T-helper 22 cell (primary cell): ENCODE measurements around the gene TM9SF4.

Experiments
- DNase-seq: peaks from one replicate; pipeline ENCODE4 v3.0.0-alpha.2; 2020; ENCODE audit warnings: low read depth

Gene TM9SF4, protein sequence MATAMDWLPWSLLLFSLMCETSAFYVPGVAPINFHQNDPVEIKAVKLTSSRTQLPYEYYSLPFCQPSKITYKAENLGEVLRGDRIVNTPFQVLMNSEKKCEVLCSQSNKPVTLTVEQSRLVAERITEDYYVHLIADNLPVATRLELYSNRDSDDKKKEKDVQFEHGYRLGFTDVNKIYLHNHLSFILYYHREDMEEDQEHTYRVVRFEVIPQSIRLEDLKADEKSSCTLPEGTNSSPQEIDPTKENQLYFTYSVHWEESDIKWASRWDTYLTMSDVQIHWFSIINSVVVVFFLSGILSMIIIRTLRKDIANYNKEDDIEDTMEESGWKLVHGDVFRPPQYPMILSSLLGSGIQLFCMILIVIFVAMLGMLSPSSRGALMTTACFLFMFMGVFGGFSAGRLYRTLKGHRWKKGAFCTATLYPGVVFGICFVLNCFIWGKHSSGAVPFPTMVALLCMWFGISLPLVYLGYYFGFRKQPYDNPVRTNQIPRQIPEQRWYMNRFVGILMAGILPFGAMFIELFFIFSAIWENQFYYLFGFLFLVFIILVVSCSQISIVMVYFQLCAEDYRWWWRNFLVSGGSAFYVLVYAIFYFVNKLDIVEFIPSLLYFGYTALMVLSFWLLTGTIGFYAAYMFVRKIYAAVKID

DNA sequence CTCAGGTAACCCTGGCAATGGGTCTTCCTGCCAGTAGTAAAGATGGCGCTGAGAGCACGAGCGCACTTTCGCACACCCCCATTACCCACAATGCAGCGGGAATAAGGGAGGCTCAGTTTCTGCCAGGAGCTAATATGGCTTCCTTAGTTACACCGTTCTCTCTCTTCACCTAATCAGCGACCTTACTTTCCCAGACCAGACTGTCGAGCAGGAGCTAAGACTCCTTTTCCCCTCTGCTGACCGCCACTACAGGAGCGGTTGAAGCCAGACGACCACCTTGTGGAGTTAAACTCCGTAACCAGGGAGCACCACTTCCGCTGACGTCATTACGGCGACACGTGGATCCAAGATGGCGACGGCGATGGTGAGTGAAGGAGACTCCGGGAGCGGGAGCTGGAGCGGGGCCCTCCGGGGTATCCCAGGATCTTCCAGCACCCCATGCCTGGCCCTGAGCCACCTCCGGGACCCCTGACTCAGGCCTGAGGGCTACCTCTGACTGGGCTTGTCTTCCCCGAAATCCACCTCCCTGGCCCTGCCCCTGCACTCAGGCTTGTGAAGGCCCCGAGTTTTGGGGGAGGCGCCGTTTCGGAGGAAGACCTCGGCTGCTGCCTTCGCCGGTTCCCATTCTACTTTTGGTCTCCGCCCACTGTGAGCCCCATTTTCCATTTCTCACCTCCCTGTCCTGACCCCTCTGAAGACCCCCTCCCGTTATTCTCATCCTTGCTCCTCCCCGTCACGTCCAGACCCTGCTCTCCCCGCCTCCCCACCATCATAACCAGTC, at the start of gene TM9SF4:
TSS of gene TM9SF4 (plus strand) at position 323 of the 781 bp plus-strand sequence. CDS start at position 350, 27 bp downstream.
- peak; percentile 78 for DNase-seq

DNA sequence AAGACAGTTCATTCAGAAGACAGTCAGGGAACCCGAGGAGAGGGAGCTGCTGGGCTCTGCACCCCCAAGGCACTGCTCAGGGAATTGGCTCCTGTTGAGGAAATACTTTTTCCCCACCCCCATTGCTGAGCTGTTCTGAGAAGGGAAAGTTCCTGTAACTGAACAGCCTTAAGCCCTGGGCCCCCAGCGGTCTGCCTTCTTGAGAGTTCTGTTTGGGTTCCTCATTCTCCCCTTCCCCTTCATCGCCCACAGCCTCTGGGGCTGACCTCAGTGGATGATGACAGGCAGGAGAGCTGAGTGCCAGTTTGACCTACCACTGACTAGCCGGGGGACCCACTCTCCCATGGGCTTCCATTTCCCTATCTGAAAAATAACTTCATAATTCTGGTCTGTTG, 46.7 kb upstream of the TM9SF4 start:
- no peak for DNase-seq

DNA sequence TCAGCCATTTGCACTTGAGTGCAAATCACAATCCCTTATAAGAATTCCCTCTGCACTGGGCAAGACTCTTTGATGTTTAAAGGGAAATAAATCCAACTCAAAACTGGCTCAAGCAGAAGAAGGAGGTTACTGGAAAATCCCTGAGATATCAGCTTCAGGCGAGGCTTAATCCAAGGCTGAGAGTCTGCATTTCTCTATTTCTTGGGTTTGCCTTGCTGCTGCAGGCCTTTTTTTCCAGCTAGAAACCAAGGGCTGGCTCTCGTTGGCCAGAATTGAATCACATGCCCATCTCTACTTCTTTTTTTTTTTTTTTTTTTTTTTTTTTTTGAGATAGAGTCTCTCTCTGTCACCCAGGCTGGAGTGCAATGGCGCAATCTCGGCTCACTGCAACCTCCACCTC, 45.8 kb upstream of the TM9SF4 start:
- no peak for DNase-seq

DNA sequence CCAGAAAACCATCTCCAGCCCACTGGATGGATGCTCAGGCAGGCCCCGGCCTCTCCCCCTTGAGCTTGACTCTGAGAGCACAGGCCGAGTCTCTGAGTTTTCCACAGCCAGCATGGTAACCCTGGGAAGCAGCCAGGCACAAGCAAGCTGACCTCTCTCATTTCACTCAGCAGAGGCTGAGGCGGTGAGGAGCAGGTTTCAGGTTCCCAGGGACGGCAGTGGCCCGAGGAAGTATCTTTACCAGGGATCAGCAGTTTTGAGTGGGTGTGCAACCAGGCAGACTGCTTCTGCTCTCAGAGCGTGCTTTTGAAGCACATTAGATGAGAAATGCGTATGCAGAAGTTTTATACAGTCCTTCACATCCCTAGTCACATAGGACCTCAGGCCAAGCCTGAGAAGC, 44.8 kb upstream of the TM9SF4 start:
- no peak for DNase-seq

DNA sequence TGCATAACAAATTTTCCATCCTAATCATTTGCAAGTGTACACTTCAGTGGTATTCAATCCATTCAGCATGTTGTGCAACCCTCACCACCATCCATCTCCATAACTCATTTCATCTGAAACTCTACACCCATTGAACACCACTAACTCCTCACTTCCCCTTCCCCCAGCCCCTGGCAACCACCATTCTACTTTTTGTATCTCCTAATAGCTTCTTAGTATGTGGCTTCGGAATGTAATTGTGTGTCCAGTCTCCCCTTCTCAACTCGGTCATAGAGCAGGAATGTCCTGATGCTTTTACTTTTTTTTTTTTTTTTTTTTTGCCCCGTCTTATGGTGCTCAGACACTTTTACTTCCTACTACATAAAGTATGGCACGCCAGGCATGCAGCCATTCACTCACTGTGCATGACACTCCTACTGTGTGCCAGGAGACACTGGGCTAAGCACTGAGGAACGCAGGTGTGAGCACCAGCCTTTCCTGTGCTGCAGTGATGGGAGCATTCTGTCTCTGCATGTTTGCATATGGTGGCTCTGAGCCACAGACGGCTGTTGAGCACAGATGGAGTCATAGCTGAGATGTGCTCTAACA, 42.2 kb upstream of the TM9SF4 start:
- DNase-seq, result no peak

DNA sequence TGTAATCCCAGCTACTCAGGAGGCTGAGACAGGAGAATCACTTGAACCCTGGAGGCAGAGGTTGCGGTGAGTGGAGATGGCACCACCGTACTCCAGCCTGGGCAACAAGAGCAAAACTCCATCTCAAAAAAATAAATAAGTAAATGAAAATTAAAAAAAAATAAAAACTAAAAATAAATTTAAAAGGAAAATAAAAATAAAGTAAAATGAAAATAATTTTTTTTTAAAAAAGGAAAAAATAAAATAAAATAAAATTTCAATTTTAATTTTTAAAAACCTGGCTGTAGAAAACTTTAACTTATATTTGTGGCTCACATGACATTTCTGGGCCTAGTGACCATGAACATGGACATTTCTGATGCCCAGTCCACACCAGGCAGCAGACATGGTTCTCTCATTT, 41.3 kb upstream of the TM9SF4 start:
- no peak for DNase-seq

DNA sequence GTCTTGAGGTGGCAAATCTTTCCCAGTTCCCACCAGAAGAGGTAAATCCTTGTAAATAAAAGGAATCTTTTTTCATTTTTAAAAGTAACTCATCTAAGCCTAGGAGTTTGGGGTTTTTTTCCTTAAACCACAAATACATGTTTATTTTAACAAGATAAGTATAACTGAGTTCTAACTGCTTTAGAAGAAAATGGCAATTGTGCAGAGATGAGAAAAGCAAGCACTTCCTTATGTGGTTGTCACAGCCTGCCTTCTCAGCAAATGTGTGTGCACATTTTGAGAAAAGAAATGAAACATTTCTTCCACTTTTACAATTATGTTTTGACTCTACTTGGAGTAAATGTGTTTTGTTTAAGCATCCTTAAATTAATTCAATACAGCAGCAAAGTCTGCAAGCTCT, 39.8 kb upstream of the TM9SF4 start:
- DNase-seq, result no peak

DNA sequence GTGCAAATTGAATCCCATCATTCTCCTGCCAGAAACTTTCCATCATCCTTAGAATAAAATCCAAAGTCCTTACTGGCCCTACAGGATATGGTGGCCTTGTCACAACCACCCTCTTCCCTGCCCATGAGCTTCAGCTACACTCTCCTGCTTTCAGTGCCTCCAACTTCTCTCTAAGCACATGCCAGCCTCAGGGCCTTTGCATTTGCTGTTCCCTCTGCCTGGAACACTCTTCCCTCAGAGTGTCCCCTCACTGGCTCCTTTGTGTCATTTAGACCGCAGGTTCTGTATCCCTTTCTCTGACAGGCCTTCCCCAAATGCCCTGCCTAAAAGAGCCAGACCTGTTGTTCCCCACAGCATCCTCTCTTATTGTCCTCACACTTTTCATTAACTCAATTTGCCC, 39.2 kb upstream of the TM9SF4 start:
- no peak for DNase-seq

DNA sequence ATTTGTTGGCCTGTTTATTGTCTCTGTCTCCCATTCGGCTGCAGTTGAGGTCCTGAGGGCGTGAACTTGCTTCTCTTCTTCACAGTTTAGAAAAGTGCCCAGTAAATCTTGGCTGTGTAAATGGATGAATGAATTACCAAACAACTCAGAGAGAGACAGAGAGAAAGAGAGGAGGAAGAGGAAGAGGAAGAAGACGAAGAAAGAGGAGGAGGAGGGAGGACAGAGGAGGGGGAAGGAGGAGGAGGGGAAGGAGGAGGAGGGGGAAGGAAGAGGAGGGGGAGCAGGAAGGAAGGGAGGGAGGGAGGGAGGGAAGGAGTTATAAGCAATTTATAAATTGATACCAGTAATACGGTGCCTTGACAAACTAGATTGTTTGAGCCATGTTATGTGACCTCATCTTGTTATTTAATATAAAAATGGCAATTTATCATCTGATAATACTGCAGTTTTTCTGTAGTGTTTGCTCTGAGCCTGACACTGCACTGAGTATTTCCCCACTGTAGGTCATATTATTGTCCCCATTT, 38.8 kb upstream of the TM9SF4 start:
- no peak for DNase-seq

DNA sequence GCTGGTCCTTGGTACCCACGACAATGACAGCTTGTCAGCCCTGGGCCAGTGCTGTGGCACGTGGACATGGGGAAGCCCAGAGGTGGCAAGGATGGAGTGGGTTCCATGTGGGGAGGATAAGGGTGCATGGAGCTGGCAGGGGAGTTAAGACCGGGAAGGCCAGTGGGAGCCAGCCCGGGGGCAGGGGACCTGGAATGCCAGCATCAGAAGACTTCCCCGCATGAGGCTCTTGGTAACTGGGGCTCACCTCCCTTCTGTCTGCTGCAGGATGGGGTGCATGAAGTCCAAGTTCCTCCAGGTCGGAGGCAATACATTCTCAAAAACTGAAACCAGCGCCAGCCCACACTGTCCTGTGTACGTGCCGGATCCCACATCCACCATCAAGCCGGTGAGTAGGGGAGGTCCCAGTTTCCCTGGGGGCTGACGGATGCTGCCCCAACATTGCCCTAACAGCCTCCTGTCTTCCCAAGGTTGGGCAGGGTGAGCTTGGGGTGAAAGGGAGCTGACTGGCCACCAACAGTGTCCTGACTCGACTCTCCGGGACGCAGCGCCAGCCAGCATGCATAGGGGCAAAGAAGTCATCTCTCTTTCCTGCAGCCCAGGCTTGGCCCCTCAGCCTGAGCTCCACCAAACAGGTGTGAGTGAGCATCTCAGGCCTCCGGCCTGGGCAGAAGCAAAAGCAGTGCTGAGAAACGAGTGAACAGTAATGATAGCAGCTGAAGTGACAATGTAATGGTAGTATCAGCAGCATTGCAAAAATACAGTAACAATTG, 37.9 kb upstream of the TM9SF4 start:
- DNase-seq, result no peak

DNA sequence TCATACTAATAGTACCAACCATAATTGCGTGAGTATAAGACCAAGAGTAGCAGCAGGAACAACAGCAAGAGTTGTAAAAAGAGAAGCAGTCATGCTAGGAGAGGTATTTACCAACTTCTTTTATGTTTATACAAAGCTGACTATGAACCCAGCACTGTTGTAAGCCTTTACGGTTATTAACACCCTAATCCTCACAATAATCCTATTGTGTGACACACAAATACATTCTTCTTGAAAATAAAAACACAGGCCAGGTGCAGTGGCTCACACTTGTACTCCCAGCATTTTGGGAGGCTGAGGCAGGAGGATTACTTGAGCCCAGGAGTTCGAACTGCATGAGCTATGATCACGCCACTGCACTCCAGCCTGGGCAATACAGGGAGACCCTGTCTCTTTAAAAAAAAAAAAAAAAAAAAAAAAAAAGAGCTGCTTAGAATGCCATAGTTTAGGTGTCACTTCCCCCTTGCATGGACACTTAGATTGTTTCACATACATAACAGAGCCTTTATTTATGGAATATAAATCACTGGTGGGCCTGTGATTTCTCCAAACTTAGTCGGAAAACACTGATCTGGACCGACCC, 37.3 kb upstream of the TM9SF4 start:
- no peak for DNase-seq

DNA sequence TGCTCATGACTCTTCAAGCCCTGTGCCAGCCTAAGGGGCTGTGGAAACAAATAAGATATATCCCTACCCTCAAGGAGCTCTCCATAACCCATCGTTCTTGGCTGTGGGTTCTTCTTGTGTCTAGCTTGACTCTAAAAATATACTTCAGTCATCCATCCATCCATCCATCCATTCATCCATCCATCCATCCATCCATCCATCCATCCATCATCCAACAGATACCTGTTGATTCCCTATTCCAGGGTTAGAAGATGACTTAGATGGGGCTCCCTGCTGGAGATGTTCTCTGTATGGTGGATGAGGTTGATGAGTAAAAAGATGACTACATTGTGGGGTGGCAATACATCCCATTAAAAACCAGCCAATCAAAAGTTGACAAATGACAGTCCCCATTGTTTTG, 34.0 kb upstream of the TM9SF4 start:
- DNase-seq, result no peak

DNA sequence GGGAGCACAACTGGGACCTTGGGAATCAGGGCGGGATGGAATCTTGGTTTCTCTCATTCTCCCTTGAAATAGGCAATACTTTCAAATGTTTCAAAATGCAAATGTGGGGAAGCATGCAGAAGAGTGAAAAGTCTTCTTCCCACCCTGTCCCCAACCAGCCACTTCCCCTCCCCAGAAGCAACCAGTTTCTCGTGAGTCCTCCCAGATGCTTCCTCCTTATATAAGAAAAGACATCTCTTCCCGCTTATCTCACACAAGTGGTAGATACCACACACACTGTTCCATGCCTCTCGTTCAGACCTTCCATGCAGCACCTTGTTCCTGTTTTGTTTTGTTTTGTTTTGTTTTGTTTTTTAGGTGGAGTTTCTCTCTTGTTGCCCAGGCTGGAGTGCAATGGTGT, 32.3 kb upstream of the TM9SF4 start:
- DNase-seq, result no peak

DNA sequence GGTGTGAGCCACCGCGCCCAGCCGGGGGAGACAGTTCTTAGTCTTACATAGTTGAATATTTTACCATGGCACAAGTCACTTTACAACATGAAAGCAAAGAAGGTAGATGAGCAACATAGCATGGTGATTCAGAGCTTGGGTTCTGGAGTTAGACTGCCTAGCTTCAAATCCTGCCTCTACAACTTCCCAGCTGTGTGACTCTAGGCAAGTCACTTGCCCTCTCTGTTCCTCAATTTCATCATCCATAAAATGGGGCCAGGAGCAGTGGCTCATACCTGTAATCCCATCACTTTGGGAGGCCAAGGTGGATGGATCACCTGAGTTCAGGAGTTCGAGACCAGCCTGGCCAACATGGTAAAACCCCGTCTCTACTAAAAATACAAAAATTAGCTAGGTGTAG, 31.2 kb upstream of the TM9SF4 start:
- no peak for DNase-seq

DNA sequence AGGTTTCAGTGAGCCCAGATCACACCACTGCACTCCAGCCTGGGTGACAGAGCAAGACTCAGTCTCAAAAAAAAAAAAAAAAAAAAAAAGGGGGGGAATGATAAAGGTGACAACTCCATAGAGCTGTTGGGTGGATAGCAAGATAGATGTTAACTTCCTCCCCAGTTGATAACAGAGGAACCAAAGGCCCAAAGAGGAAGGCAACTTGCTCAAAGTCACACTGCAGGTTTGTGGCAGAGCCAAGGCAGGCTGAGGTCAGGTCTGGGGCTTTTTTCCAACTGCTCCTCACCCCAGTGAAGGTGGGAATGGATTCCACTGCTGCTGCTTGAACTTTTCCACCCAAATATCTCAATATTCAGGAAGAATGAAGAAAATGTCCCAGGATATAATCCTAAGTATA, 30.7 kb upstream of the TM9SF4 start:
- DNase-seq, result no peak

DNA sequence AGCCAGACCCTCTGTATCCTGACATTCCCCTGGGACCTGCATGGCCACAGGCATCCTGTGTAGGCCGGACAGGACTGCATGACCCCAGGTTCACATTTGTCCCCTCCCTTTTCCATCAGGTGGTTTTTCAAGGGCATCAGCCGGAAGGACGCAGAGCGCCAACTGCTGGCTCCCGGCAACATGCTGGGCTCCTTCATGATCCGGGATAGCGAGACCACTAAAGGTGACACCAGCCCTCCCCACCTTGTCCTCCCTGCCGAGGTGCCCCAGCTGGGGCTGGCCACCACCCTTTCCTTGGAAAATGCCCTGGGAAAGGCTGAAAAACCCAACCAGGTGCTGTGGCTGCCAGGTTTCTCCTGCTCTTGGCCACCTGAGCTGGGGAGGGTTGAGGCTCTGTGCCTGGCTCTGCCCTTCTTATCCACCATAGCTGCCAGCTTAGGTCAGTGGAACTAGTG, 29.8 kb upstream of the TM9SF4 start:
- DNase-seq, result no peak

DNA sequence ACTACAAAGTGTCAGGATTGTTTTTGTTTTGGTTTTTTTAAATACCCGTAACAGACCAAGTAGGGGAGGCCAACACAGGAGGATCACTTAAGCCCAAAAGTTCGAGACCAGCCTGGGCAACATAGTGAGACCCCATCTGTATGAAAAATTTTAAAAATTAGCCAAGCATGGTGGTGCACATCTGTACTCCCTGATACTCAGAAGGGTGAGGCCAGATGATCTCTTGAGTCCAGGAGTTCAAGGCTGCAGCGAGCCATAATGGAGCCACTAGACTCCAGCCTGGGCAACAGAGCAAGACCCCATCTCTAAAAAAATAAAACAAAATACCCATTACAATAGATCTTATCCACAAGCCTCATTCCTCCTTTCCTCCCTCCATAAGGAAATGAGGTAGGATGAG, 28.7 kb upstream of the TM9SF4 start:
- no peak for DNase-seq

DNA sequence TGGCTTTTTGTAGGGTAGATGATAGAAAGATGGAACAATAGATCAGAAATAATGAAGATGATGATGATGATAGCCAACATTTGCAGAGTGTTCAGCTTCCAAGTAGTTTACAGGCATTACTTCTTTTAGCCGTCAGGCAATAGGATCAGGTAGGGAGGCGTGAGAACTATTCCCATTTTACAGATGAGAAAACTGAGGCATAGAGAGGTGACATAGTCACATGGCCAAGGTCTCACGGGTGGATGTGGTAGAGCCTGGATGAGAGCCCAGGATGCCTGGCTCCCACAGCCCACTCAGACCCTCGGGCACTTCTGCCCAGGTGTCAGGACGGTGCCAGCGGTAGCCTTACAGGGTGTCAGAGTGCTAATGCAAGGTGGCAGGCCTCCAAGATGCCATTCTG, 26.0 kb upstream of the TM9SF4 start:
- DNase-seq, result no peak

DNA sequence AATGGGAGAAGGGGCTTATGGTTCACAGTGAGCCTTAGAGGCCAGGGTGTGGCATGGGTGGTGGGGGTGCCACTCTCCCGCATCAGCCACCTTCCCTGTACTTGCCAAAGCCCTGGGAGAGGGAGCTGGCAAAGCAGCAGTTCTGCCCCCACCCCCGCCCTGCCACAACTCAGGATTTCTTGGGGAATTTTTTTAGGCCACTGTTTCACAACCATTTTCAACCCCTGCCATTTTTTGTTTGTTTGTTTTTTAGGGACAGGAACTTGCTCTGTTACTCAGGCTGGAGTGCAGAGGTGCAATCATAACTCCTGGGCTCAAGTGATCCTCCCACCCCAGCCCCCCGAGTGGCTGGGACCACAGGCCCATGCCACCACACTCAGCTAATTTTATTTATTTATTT, 22.4 kb upstream of the TM9SF4 start:
- no peak for DNase-seq

DNA sequence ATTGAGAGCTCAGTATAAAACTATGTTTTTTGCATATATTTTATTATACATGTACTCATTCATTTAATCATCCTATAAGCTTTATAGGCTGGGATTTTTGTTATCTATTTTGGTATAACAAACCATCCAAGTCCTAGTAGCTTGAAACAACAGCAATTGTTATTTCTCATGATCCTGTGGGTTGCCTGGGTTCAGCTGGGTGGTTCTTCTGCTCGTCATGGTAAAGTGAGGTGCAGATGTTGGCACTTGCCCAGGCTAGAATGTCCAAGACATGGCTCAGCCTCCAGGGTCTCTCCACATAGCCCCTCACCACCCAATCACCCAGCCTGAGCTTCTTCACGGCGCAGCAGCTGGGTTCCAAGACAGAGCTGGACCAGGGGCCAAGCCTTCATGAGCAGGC, 20.8 kb upstream of the TM9SF4 start:
- no peak for DNase-seq
